Astrocyte of the hippocampus (primary cell): Measurements from ENCODE around the gene ATRX.

Experiments used
- DNase-seq: peaks from one replicate; pipeline ENCODE4 v3.0.0; 2011; ENCODE audit warnings: low read depth, low spot score

Gene ATRX

GRCh38 chrX:77493677-77494553 lies 292.1 kb downstream of the ATRX start:
- peak; percentile 66 for DNase-seq

GRCh38 chrX:77484045-77484444 lies 302.0 kb downstream of the ATRX start:
- no peak for DNase-seq

- no peak for DNase-seq
These were observed 330.6 kb downstream of the ATRX start for GRCh38 chrX:77455437-77455836.
